ENCODE results near the gene PTGIR.

Gene PTGIR

DNA sequence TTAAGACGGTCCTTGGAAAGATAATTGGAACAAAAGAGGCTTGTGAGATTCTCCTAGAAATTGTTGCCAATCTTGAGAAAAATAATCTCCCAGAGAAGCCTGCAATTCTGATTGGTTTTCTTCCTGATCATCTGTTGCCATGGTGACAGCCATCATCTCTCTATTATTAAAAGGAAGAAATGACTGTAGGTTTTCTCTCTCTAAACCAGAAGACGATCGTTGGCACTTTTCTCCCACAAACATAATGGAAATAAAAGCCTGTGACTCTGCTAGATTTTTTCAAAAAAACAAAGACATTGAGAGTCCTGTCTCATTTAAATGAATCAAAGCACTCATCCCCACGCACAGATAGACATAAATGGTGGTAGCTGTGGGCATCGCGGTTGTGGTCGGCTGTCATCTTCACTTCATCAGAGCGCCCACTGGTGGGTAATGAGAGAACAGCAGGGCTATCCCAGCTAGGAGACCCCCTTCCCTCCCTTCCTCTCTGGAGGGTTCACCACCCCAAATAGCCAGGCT, 45.5 kb downstream of the PTGIR start:
- no peak for TF ChIP-seq CTCF (IDR thresholded peaks at IDR 0.05; ENCODE audit: low read depth, low read length)
- TF ChIP-seq EZH2phosphoT487 (IDR thresholded peaks at IDR 0.05; ENCODE audit: low read depth): no peak

DNA sequence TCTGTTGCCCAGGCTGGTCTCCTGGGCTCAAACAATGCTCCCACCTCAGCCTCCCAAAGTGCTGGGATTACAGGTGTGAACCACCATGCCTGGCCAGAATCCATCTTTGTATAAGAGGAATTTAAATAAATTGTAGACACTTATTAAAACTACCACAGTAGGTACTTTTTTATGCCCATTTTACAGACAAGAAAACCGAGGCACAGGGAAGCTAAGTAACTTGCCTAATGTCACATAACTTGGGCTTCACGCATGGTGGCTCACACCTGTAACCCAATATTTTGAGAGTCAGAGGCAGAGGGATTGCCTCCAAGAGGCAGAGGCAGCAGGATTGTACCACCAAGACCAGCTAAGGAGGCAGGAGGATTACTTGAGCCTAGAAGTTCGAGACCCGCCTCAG, 46.4 kb downstream of the PTGIR start:
- Histone ChIP-seq H3K4me2 (ENCODE audit: low read length) (no peak overlapping the region), H3K27me3 (ENCODE audit: low read depth, low read length) (no peaks in the 10 kb centered on the region), H3K79me2 (ENCODE audit: low read length) (no peaks in the 10 kb centered on the region), H4K20me1 (ENCODE audit: insufficient read depth, low read length) (no peaks in the 10 kb centered on the region), H3K9ac (ENCODE audit: low read length) (no peak overlapping the region), H3K9me3 (ENCODE audit: insufficient read depth, low read length) (no peaks in the 10 kb centered on the region), H2AFZ (ENCODE audit: low read depth, low read length) (no peak overlapping the region), H3K4me1 (ENCODE audit: low read length) (peaks cover 14% of the 10 kb centered on the region), H3K4me3 (ENCODE audit: low read length) (no peak overlapping the region), H3K36me3 (replicated peaks; ENCODE audit: low read depth, low read length) (peaks cover 2% of the 10 kb centered on the region), H3K27ac (ENCODE audit: low read length) (no peak overlapping the region)
- TF ChIP-seq EZH2phosphoT487 (IDR thresholded peaks at IDR 0.05; ENCODE audit: low read depth) (no peak), CTCF (IDR thresholded peaks at IDR 0.05; ENCODE audit: low read depth, low read length) (no peak)

More for the DNA sequence above, 45.5 kb downstream of the PTGIR start:
- Histone ChIP-seq H3K27ac (ENCODE audit: low read length) (no peak overlapping the region), H3K9ac (ENCODE audit: low read length) (no peak overlapping the region), H3K4me1 (ENCODE audit: low read length) (peaks cover 14% of the 10 kb centered on the region), H4K20me1 (ENCODE audit: insufficient read depth, low read length) (no peaks in the 10 kb centered on the region), H3K4me3 (ENCODE audit: low read length) (no peak overlapping the region), H3K79me2 (ENCODE audit: low read length) (no peaks in the 10 kb centered on the region), H3K4me2 (ENCODE audit: low read length) (no peak overlapping the region), H2AFZ (ENCODE audit: low read depth, low read length) (no peak overlapping the region), H3K27me3 (ENCODE audit: low read depth, low read length) (0 out of 2 replicates have a peak, but pooled peaks cover 3% of the 10 kb centered on the region), H3K36me3 (replicated peaks; ENCODE audit: low read depth, low read length) (peaks cover 2% of the 10 kb centered on the region), H3K9me3 (ENCODE audit: insufficient read depth, low read length) (no peaks in the 10 kb centered on the region)

GRCh38 chr19:46574533-46574932, 50.4 kb downstream of the PTGIR start:
- Histone ChIP-seq H3K27ac (ENCODE audit: low read length) (no peak overlapping the region), H3K9me3 (ENCODE audit: insufficient read depth, low read length) (no peaks in the 10 kb centered on the region), H3K4me3 (ENCODE audit: low read length) (no peak overlapping the region), H3K4me2 (ENCODE audit: low read length) (no peak overlapping the region), H3K79me2 (ENCODE audit: low read length) (no peaks in the 10 kb centered on the region), H3K4me1 (ENCODE audit: low read length) (peaks cover 14% of the 10 kb centered on the region), H3K36me3 (replicated peaks; ENCODE audit: low read depth, low read length) (peaks cover 2% of the 10 kb centered on the region), H3K9ac (ENCODE audit: low read length) (no peak overlapping the region), H3K27me3 (ENCODE audit: low read depth, low read length) (0 out of 2 replicates have a peak, but pooled peaks cover 5% of the 10 kb centered on the region), H2AFZ (ENCODE audit: low read depth, low read length) (no peak overlapping the region), H4K20me1 (ENCODE audit: insufficient read depth, low read length) (no peaks in the 10 kb centered on the region)
- no peak for TF ChIP-seq EZH2phosphoT487 (IDR thresholded peaks at IDR 0.05; ENCODE audit: low read depth)
- no peak for TF ChIP-seq CTCF (IDR thresholded peaks at IDR 0.05; ENCODE audit: low read depth, low read length)

DNA sequence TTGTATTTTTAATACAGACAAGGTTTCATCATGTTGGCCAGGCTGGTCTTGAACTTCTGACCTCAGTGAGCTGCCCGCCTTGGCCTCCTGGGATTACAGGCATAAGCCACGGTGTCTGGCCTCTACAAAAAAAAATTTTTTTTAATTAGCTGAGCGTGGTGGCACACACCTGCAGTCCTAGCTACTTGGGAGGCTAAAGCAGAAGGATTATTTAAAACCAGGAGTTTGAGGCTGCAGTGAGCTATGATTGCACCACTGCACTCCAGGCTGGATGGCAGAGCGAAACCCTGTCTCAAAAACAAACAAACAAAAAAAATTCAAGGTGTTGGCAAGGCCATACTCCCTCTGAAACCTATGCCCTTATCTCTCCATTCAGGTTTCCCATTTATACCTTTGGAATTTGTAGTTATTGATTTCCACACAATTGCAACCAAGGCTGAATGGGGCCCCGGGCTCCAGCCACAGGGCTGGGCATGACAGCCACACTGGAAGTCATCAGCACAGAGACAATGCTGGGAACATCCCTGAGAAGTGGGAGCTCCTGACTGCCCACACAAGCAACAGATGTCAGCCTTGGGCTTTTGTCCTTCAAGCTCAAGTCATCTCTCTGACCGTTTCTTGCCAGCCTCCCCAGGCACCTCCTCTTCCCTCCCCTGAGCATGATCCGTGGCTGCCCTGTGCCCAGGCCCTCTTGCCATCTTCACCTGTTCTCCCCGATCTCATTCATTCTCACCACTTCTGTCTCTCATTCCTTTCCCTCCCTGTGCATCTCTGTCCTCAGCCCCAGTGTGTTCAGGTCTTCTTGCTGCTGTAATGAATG, 51.0 kb downstream of the PTGIR start:
- Histone ChIP-seq H2AFZ (ENCODE audit: low read depth, low read length) (no peak overlapping the region), H3K9ac (ENCODE audit: low read length) (no peak overlapping the region), H3K4me2 (ENCODE audit: low read length) (no peak overlapping the region)

More for the DNA sequence above, 51.0 kb downstream of the PTGIR start:
- H3K36me3 ChIP-seq (replicated peaks; ENCODE audit: low read depth, low read length): peaks cover 2% of the 10 kb centered on the region
- 0 out of 2 replicates have a peak, but pooled peaks cover 5% of the 10 kb centered on the region for H3K27me3 ChIP-seq (ENCODE audit: low read depth, low read length)
- no peaks in the 10 kb centered on the region for H3K9me3 ChIP-seq (ENCODE audit: insufficient read depth, low read length)
- no peak for TF ChIP-seq EZH2phosphoT487 (IDR thresholded peaks at IDR 0.05; ENCODE audit: low read depth)
- no peak for TF ChIP-seq CTCF (IDR thresholded peaks at IDR 0.05; ENCODE audit: low read depth, low read length)
- peaks cover 14% of the 10 kb centered on the region for H3K4me1 ChIP-seq (ENCODE audit: low read length)
- H3K27ac ChIP-seq (ENCODE audit: low read length): no peak overlapping the region
- H3K4me3 ChIP-seq (ENCODE audit: low read length): no peak overlapping the region
- no peaks in the 10 kb centered on the region for H4K20me1 ChIP-seq (ENCODE audit: insufficient read depth, low read length)
- H3K79me2 ChIP-seq (ENCODE audit: low read length): no peaks in the 10 kb centered on the region

All from OCI-LY3 (cell line).